Transverse colon (tissue), 4 donors: Measurements from ENCODE around the gene TRMT2A. TPM values are rescaled to one million over a fixed set of nuclear protein-coding genes. Genes with fewer than 3 reads are reported as not detected.

Experiments used
- DNase-seq: peaks from one replicate; pipeline ENCODE4 v3.0.0-alpha.2; 2019
- H3K27ac ChIP-seq, 4 donors: fragments of 200-600 bp; sonication (generic); 2 replicates each; pipeline ENCODE4 v1.5.1; 2016 to 2018; ENCODE audit warnings: inconsistent platforms in 4 of 4
- H3K27me3 ChIP-seq: fragments of 200-600 bp; sonication (generic); 2 replicates; pipeline ENCODE4 v1.5.1; 2017; ENCODE audit warnings: inconsistent platforms
- H3K36me3 ChIP-seq, 4 donors: fragments of 200-600 bp; sonication (generic); 2 replicates each; pipeline ENCODE4 v1.5.1; 2017 to 2019; ENCODE audit warnings: inconsistent platforms in 4 of 4
- H3K4me1 ChIP-seq, 4 donors: fragments of 200-600 bp; sonication (generic); 2 replicates each; pipeline ENCODE4 v1.5.1; 2017 to 2020; ENCODE audit warnings: inconsistent platforms in 4 of 4
- H3K4me3 ChIP-seq, 4 donors: fragments of 200-600 bp; sonication (generic); 1 replicate in 1 of 4; 2 replicates in 3 of 4; pipeline versions ENCODE4 v1.5.1 to v1.6.1; 2017 to 2019; ENCODE audit warnings: inconsistent platforms in 4 of 4
- H3K9me3 ChIP-seq, 2 donors: fragments of 200-600 bp; sonication (generic); 2 replicates each; pipeline ENCODE4 v1.5.1; 2017 to 2019; ENCODE audit warnings: inconsistent platforms in 2 of 2
- CTCF ChIP-seq, 5 experiments: fragments of 200-600 bp in 3 of 5; fragments of 450-650 bp in 2 of 5; sonication (generic) in 3 of 5; IDR thresholded peaks; 1 replicate in 2 of 5; 2 replicates in 3 of 5; pipeline ENCODE4 v1.5.1; 2016 to 2017; ENCODE audit warnings: antibody characterized with exemption in 5 of 5, inconsistent platforms in 3 of 5, mild to moderate bottlenecking in 2 of 5, moderate library complexity in 1 of 5
- EP300 ChIP-seq: sonication (generic); formaldehyde crosslinking; IDR thresholded peaks from one replicate; pipeline ENCODE4 v1.6.1; 2017; ENCODE audit warnings: antibody characterized with exemption, low read depth
- POLR2A ChIP-seq: fragments of 450-650 bp; IDR thresholded peaks from one replicate; pipeline ENCODE4 v1.6.1; 2016; ENCODE audit warnings: antibody characterized with exemption, mild to moderate bottlenecking, moderate library complexity
- POLR2AphosphoS5 ChIP-seq, 3 donors: sonication (generic); formaldehyde crosslinking; IDR thresholded peaks; one replicate each; pipeline ENCODE4 v1.6.1; 2016; ENCODE audit warnings: antibody characterized with exemption in 3 of 3
- WGBS, 2 donors: methylation state at CpG; one replicate each; pipeline ENCODE4 v1.1.5; 2018; ENCODE audit warnings: low coverage in 1 of 2; 5-methylcytosine and 5-hydroxymethylcytosine counted together
- in situ Hi-C, 4 donors: fragments of 200-750 bp; cut with MboI; loops; one replicate each; pipeline versions ENCODE4 v1.15.0 to v1.15.1; 2017; ENCODE audit warnings: low sequenced_read_pairs in 3 of 4, low pct_ligation_motif_present in 1 of 4, low pct_unique_long_range_greater_than_20kb in 1 of 4
- intact Hi-C: fragments of 100-400 bp; cut with DNase I; formaldehyde crosslinking; loops from one replicate; pipeline ENCODE4 v1.15.1; 2023; ENCODE audit warnings: low total_unique reads
- total RNA-seq, 4 donors: library from RNA; depleted of rRNA; stranded (reverse); fragments of >200 nt; gene quantifications; one replicate each; pipeline ENCODE4 v1.1.0, GENCODE V29; 2016

Gene TRMT2A
- total RNA-seq, 4 donors from 2014 or later: 38.6 to 77.4 (median 46.5) TPM

- Histone ChIP-seq H3K27ac (no peak overlapping the region), H3K36me3 (no peaks in the 10 kb centered on the region), H3K27me3 (peaks cover 17% of the 10 kb centered on the region), H3K4me1 (peaks cover 0 to 7% (median 0%) of the 10 kb centered on the region in 4 donors), H3K4me3 (no peak overlapping the region), H3K9me3 (no peaks in the 10 kb centered on the region)
- DNase-seq: no peak
- WGBS, 2 donors: 85% methylated on average over 13 of the region's 14 CpGs; no CpG with 5 or more reads in 1 of the 2 donors
- no peak for TF ChIP-seq POLR2AphosphoS5 (IDR thresholded peaks at IDR 0.05)
- no peak for TF ChIP-seq CTCF (IDR thresholded peaks at IDR 0.05)
- no peak for TF ChIP-seq EP300
- TF ChIP-seq POLR2A: no peak
- intact Hi-C loops (no loop called here), in situ Hi-C loops (loop anchor here in 2 of 4 donors (10.0 to 25.0 kb wide), 2 partner anchors 142 to 485 kb away; no protein-coding TSS in a partner anchor)
Measured at GRCh38 chr22:20152464-20152890, 35.5 kb upstream of the TRMT2A start.

GRCh38 chr22:20151276-20151588 is 34.2 kb upstream of the TRMT2A start:
- Histone ChIP-seq H3K27me3 (peaks cover 17% of the 10 kb centered on the region), H3K9me3 (no peaks in the 10 kb centered on the region), H3K4me3 (no peak overlapping the region), H3K4me1 (peaks cover 0 to 7% (median 0%) of the 10 kb centered on the region in 4 donors), H3K36me3 (no peaks in the 10 kb centered on the region), H3K27ac (no peak overlapping the region)
- intact Hi-C loops: no loop called here
- DNase-seq: no peak
- 89 to 100% methylated on average over 2 to 4 of the region's 4 CpGs for WGBS, 2 donors
- in situ Hi-C loops: loop anchor here in 2 of 4 donors (10.0 to 25.0 kb wide), 2 partner anchors 144 to 486 kb away; no protein-coding TSS in a partner anchor
- no peak for TF ChIP-seq CTCF (IDR thresholded peaks at IDR 0.05)

- intact Hi-C loops (no loop called here), in situ Hi-C loops (loop anchor here in 2 of 4 donors (10.0 to 25.0 kb wide), 2 partner anchors 144 to 487 kb away; no protein-coding TSS in a partner anchor)
- H3K27ac ChIP-seq: no peak within 1 kb of the TSS
- WGBS, 2 donors: 64% methylated on average over 13 of the region's 14 CpGs; no CpG with 5 or more reads in 1 of the 2 donors
- H3K27me3 ChIP-seq: peaks cover 14% of the 10 kb centered on the region
- no peaks in the 10 kb centered on the region for H3K36me3 ChIP-seq
- no peak for DNase-seq
- TF ChIP-seq CTCF (IDR thresholded peaks at IDR 0.05) (no peak), POLR2A (no peak), POLR2AphosphoS5 (IDR thresholded peaks at IDR 0.05) (no peak), EP300 (no peak)
- no peaks in the 10 kb centered on the region for H3K9me3 ChIP-seq
- no peak within 1 kb of the TSS for H3K4me3 ChIP-seq
- H3K4me1 ChIP-seq: peaks cover 0 to 7% (median 0%) of the 10 kb centered on the region in 4 donors
Measured at GRCh38 chr22:20150381-20151275, 33.6 kb upstream of the TRMT2A start, which contains the start of gene CCDC188. TSS of gene CCDC188 (minus strand) at chr22:20151055. CDS start at chr22:20150986, 69 bp downstream.
